Measurements from ENCODE around the gene ARHGDIG. TPM values are rescaled to one million over a fixed set of nuclear protein-coding genes. Genes with fewer than 3 reads are reported as not detected.
"Not testable (repeated sequence)": the region's sequence is repeated elsewhere in the genome, so short reads cannot be mapped to it uniquely, and the experiment has no call there.

ARHGDIG gene
- total RNA-seq, 1 donor from 2014 or later, result 1.2 TPM

- no peak for DNase-seq
These were observed 21.6 kb downstream of the ARHGDIG start for GRCh38 chr16:301950-302349.

- DNase-seq, result peak; percentile 36
These were observed 23.5 kb downstream of the ARHGDIG start for GRCh38 chr16:303760-304505.

- DNase-seq, result no peak
These were observed 25.7 kb downstream of the ARHGDIG start for GRCh38 chr16:305916-306626.

DNA sequence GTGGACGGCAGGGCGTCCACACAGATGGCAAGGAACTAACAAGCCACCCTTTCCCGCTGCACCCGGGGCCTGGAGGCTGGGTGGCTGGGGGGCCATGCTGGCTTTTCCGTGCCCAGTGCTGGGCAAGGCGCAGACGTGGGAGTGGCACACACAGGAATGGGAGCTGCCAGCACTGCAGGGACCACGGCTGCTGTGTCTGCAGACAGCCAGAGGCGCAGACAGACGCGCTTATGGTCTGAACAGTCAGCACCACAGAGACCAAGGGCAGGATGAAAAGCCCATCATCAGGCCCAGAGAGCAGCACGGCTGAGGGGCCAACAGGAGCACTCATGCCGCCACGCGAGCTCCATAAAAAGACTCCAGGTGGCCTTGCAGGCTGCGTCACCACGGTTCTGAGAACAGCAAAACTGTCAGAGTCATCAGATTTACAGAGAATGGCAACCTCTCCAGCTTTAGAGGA lies 26.6 kb downstream of the ARHGDIG start:
- DNase-seq, result no peak

- DNase-seq, result no peak
These were observed 27.4 kb downstream of the ARHGDIG start for GRCh38 chr16:307691-308312.

GRCh38 chr16:309476-309875 lies 29.1 kb downstream of the ARHGDIG start:
- DNase-seq, result no peak

DNA sequence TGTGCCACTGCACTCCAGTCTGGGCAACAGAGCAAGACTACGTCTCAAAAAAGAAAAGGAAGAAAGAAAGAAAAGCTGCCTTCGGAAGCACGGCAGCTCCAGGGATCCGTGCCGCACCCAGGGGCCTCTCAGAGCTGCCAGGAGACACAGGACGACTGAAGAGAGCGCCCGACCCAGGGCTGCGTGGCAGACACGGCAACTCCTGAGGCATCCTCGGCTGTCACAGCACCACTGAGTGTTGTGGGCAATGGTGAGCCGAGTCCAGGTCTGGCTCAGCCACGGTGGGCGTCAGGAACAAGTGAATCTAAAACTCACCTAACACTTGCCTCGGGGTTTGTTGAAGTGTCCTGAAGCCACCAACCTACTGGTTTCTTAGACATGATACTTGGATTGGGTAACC lies 31.3 kb downstream of the ARHGDIG start:
- no peak for DNase-seq

DNA sequence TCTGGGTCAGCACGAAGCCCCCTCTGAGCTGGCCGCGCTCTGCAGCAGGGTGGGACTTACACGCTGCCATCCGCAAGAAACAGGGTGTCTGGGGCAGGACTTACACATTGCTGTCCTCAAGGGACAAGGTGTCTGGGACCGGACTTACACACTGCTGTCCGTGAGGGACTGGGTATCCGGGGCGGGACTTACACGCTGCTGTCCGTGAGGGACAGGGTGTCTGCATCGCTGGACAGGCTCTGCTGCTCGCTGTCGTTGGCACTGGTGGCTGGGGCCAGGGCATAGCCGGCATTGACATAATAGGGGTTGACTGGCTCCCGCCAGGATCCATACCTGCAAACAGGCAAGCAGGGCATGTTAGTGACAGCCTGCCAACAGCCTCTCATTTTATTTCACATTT lies 34.0 kb downstream of the ARHGDIG start:
- no peak for DNase-seq

- DNase-seq, result no peak
These were observed 34.5 kb downstream of the ARHGDIG start for GRCh38 chr16:314795-315299.

GRCh38 chr16:316741-317464 lies 36.5 kb downstream of the ARHGDIG start:
- DNase-seq, result no peak

DNA sequence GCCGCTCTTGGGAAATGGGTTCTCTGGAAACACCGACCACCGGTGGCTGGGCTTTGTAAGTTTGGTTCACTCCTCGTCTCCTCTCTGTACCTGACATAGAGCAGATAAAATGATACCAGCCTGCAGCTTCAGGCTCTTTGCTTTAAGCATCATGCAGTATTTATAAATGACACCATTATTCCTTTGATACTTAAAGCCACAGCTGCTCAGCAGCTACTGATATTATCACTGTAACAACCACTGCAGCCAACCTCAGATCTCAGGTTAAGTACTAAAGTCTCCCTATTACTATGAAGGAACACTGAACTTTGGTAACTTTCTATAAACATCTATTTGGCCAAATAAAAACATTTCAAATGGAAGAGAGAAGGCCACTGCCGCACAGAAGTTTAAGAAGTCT lies 37.2 kb downstream of the ARHGDIG start:
- DNase-seq, result no peak

- no peak for DNase-seq
These were observed 38.2 kb downstream of the ARHGDIG start for GRCh38 chr16:318628-319027.

GRCh38 chr16:320206-320605 lies 39.8 kb downstream of the ARHGDIG start:
- DNase-seq, result no peak

DNA sequence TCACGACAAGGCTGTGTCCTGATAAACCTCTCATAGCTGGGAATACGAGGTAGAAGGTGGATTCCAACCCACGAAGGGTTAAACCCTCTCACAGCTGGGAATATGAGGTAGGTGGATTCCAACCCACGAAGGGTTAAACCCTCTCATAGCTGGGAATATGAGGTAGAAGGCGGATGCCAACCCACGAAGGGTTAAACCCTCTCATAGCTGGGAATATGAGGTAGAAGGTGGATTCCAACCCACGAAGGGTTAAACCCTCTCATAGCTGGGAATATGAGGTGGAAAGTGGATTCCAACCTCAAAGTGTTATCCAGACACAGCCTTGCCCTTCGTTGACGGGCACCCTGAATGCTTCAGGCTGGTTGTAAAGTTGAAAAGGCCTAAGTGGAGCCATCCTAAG lies 41.1 kb downstream of the ARHGDIG start:
- no peak for DNase-seq

GRCh38 chr16:322476-323143 lies 42.2 kb downstream of the ARHGDIG start:
- no peak for DNase-seq

- no peak for DNase-seq
These were observed 43.7 kb downstream of the ARHGDIG start for GRCh38 chr16:324201-324450.

DNA sequence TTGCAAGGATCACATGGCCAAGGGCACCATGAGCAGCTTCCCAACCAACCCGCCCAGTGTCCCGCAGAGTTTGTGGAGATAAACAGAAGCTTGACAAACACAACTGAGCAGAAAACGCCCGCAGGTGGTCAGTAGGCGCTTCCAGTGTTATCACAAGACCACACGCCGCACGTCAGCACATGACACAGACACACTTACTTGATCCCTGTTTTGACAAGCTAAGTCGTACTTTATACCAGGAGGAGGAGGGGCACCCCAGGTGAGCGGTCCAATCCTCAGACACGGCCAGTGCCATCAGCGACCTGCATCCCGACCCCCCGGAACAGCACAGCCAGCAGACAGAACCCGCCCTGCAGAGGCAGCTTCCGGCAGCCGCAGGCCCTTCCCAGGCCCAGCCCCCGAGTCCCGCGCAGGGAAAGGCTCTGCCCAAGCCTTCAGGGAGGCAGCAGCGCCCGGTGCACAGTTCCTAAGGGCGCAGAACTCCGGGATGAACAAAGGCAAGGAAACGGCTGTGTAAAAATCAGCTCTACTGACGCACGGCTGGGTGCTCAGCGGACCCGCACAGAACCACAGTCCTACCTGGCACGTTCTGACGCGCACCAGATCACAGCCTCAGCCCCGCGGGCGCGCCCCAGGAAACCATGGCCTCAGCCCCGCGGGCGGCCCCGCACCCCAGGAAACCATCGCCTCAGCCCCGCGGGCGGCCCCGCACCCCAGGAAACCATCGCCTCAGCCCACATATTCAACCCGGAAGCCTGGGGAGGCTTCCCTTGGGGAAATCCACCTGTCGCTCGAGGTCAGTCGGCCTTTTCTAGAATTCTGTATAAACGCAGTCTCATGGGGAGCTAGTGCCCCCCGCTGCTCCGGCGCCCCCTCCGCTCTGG lies 44.3 kb downstream of the ARHGDIG start:
- DNase-seq, result peak; percentile 26

- DNase-seq, result no peak
These were observed 45.2 kb downstream of the ARHGDIG start for GRCh38 chr16:325375-326145.

DNA sequence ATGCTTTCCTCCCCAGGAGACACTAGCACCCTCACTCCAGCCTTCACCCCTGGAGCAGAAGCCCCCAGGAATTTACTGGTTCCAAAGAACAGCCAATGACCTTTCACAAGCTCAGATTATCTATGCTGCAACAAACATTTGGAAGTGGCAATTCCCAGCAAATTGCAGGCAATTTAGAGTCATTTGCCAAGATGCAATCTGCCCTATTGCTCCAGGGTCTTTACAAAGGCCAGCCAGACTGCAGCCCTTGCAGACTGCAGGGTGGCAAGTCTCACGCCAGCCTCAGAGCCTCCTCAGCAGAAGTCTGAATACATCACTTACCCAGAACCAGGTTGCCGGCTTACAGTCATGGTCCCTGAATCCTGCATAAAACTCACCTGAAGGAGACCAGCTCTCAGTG lies 50.4 kb downstream of the ARHGDIG start:
- no peak for DNase-seq

DNA sequence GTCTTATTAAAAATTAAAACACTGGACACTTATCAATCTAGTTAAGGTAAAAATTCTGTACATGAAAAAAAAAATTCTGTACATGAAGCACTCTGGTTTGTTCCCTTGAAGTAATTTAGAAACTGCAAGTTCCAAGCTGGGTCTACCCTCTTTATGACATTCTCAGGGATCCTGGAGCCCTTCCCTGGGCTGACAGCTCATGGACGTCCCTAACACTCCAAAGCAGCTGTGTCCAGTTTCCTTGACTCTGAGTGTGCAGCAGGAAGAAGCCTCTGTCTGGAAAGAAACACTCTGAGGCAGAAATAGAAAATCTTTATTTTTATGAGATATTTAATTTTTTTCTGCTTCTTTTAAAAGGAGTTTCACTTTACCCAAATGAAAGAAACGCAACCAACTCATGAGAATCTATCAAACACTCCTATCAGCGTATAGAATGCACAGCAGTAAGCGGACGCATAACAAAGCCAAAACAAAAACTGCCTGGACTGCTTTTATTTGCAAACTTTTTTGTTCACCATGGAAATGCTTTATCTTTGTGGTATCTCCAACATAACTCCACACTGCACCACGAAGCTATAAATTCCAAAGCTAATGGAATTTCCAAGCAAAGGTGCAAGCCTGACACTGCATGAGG lies 50.9 kb downstream of the ARHGDIG start:
- not testable (repeated sequence) for DNase-seq

All from dermis blood vessel endothelial cell (primary cell).